OCI-LY3 (cell line): ENCODE measurements around the gene ZNF692.

Source experiments
- H2AFZ ChIP-seq: fragments of 200-600, 300-600 bp; shearing (Covaris generic); 2 replicates; pipeline ENCODE4 v1.6.0; 2014; ENCODE audit warnings: antibody characterized with exemption, low read depth, low read length
- H3K27ac ChIP-seq: fragments of 200-600, 300-600 bp; sonication (generic); 2 replicates; pipeline ENCODE4 v1.5.1; 2014; ENCODE audit warnings: mild to moderate bottlenecking, low read length, moderate library complexity, mixed read lengths
- H3K27me3 ChIP-seq: fragments of 200-600, 300-600 bp; sonication (generic); 2 replicates; pipeline ENCODE4 v1.6.1; 2014; ENCODE audit warnings: low read depth, low read length, mixed read lengths
- H3K36me3 ChIP-seq: fragments of 200-600, 300-600 bp; sonication (generic); replicated peaks from 2 replicates; pipeline ENCODE3; 2014; ENCODE audit warnings: low read depth, low read length, mixed read lengths
- H3K4me1 ChIP-seq: fragments of 300-600, 200-600 bp; sonication (generic); 2 replicates; pipeline ENCODE4 v1.6.1; 2014; ENCODE audit warnings: low read length, mixed read lengths
- H3K4me2 ChIP-seq: fragments of 200-600, 300-600 bp; sonication (generic); 2 replicates; pipeline ENCODE4 v1.6.1; 2014; ENCODE audit warnings: low read length, mixed read lengths
- H3K4me3 ChIP-seq: fragments of 300-600, 200-600 bp; sonication (generic); 2 replicates; pipeline ENCODE4 v1.5.1; 2014; ENCODE audit warnings: antibody characterized with exemption, mild to moderate bottlenecking, low read length, moderate library complexity
- H3K79me2 ChIP-seq: fragments of 300-600, 200-600 bp; shearing (Covaris generic); 2 replicates; pipeline ENCODE4 v1.6.1; 2014; ENCODE audit warnings: mild to moderate bottlenecking, low read length, mixed read lengths
- H3K9ac ChIP-seq: fragments of 300-600, 200-600 bp; shearing (Covaris generic); 2 replicates; pipeline ENCODE4 v1.6.0; 2014; ENCODE audit warnings: mild to moderate bottlenecking, low read length, moderate library complexity
- H3K9me3 ChIP-seq: fragments of 200-600, 300-600 bp; shearing (Covaris generic); 2 replicates; pipeline ENCODE4 v1.6.1; 2014; ENCODE audit warnings: low read length, mixed read lengths; ENCODE audit not compliant: insufficient read depth
- H4K20me1 ChIP-seq: fragments of 200-600, 300-600 bp; sonication (generic); 2 replicates; pipeline ENCODE4 v1.6.1; 2016; ENCODE audit warnings: low read length, mixed read lengths; ENCODE audit not compliant: insufficient read depth
- CTCF ChIP-seq: fragments of 200-600, 300-600 bp; sonication (generic); IDR thresholded peaks from 2 replicates; pipeline ENCODE4 v1.5.1; 2014; ENCODE audit warnings: antibody characterized with exemption, low read length, low read depth
- EZH2phosphoT487 ChIP-seq: fragments of 200-600 bp; shearing (Covaris generic); IDR thresholded peaks from 2 replicates; pipeline ENCODE4 v1.6.1; 2018; ENCODE audit warnings: antibody characterized with exemption, mixed run types, low read depth

ZNF692 gene

DNA sequence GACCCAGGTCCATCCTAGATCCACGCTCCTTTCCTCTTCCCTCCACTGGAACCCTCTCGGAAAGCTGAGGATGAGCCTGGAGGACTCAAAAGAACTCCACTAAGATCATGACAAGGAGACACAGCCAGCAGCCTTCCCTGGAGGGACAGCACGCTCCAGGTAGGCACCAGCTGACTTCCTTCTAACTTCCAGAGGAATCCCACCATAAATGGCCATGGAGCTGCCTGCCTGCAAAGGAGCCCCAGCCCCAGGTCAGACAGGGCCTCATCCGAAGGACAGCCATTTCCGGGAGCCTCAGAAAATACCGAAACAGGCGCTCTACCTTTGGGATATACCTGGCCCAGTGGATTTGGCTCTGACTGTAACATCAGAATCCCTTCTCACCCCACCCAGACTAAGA lies 37.2 kb downstream of the ZNF692 start:
- Histone ChIP-seq H3K36me3 (peaks cover 40% of the 10 kb centered on the region), H3K4me3 (no peak overlapping the region), H3K4me1 (peaks cover 17% of the 10 kb centered on the region), H3K9ac (no peak overlapping the region), H3K9me3 (no peaks in the 10 kb centered on the region), H3K27ac (no peak overlapping the region), H3K27me3 (no peaks in the 10 kb centered on the region), H3K4me2 (no peak overlapping the region), H2AFZ (no peak overlapping the region), H4K20me1 (peaks cover 17% of the 10 kb centered on the region), H3K79me2 (peaks cover 38% of the 10 kb centered on the region)
- TF ChIP-seq EZH2phosphoT487 (no peak), CTCF (no peak)

DNA sequence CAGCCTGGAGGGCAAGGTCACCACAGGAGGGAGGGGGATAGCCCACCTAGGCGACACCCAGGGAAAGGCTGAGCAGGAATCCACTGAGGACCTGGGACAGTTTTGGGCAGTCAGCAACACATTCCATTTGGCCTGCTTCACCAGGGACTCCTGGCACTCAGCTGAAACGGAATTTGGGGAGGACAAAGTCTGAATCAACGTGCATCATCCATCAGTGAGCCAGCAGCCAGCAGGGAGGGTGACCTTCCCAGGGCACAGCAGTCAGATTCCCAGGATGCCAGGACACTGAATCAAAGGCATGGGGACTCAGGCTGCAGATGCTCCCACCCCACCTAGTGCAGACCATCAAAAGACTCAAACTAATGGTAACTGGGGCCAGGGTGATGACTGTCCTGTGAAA lies 37.8 kb downstream of the ZNF692 start:
- Histone ChIP-seq H2AFZ (no peak overlapping the region), H3K4me3 (no peak overlapping the region), H3K9me3 (no peaks in the 10 kb centered on the region), H3K4me2 (no peak overlapping the region), H3K27ac (no peak overlapping the region), H3K4me1 (peaks cover 17% of the 10 kb centered on the region), H3K36me3 (peaks cover 45% of the 10 kb centered on the region), H4K20me1 (peaks cover 17% of the 10 kb centered on the region), H3K9ac (no peak overlapping the region), H3K79me2 (peaks cover 38% of the 10 kb centered on the region), H3K27me3 (no peaks in the 10 kb centered on the region)
- TF ChIP-seq EZH2phosphoT487 (no peak), CTCF (no peak)

DNA sequence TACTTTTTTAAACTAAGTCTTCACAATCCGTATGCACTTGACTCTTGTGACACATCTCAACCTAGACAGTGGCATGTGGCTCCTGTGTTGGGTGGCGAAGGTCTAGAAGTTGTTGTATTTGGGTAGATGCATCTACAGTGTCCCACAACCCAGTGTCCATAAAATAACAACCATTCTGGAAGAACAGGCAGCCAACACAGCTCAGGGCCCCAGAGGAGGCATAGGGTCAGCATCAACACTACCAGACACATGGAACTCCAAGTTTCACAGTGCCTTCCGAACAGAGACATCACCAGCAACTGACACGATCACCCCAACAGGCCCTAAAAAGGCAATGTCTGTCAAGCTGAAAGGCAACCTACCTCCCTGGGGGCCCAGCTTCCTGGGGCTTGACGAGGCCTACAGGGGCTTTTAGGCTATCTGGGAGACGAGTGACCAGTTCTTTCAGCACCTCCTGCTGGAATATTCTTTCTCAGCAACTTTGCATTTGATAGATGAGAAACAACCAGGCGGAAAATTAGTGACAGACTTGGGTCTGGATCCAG lies 38.8 kb downstream of the ZNF692 start:
- peaks cover 16% of the 10 kb centered on the region for H3K4me1 ChIP-seq
- peaks cover 32% of the 10 kb centered on the region for H3K79me2 ChIP-seq
- no peak overlapping the region for H3K4me3 ChIP-seq

More for the DNA sequence above, 38.8 kb downstream of the ZNF692 start:
- Histone ChIP-seq H3K4me2 (no peak overlapping the region), H3K27me3 (no peaks in the 10 kb centered on the region), H3K27ac (no peak overlapping the region), H3K36me3 (peaks cover 52% of the 10 kb centered on the region), H2AFZ (no peak overlapping the region), H3K9me3 (no peaks in the 10 kb centered on the region), H3K9ac (no peak overlapping the region), H4K20me1 (peaks cover 17% of the 10 kb centered on the region)
- TF ChIP-seq CTCF: no peak
- TF ChIP-seq EZH2phosphoT487: no peak
